MM.1S (cell line): Measurements from ENCODE around the gene FGFBP1.

Experiments
- DNase-seq: peaks from one replicate; pipeline ENCODE4 v3.0.0-alpha.2; 2015
- H2AFZ ChIP-seq: fragments of 300-600 bp; sonication (generic); 2 replicates; pipeline ENCODE4 v1.6.0; 2016; ENCODE audit warnings: antibody characterized with exemption, low read length
- H3F3A ChIP-seq: fragments of 300-600 bp; sonication (generic); 2 replicates; pipeline ENCODE4 v1.6.1; 2016; ENCODE audit warnings: mild to moderate bottlenecking, antibody characterized with exemption, low read length, moderate library complexity, mixed read lengths; ENCODE audit not compliant: insufficient read depth
- H3K27ac ChIP-seq: fragments of 300-600 bp; sonication (generic); 2 replicates; pipeline ENCODE4 v1.5.1; 2016; ENCODE audit warnings: mild to moderate bottlenecking, low read length
- H3K27me3 ChIP-seq: fragments of 300-600 bp; sonication (generic); replicated peaks from 2 replicates; pipeline ENCODE4 v1.6.0; 2016; ENCODE audit warnings: low read length; ENCODE audit not compliant: insufficient read depth
- H3K36me3 ChIP-seq: fragments of 300-600 bp; sonication (generic); replicated peaks from 2 replicates; pipeline ENCODE4 v1.6.1; 2016; ENCODE audit warnings: mild to moderate bottlenecking, low read length, mixed read lengths; ENCODE audit not compliant: insufficient read depth
- H3K4me1 ChIP-seq: fragments of 300-600 bp; sonication (generic); 2 replicates; pipeline ENCODE4 v1.6.1; 2016; ENCODE audit warnings: low read length, mixed read lengths
- H3K4me2 ChIP-seq: fragments of 300-600 bp; sonication (generic); 2 replicates; pipeline ENCODE4 v1.6.0; 2016; ENCODE audit warnings: low read depth, low read length
- H3K4me3 ChIP-seq: fragments of 300-600 bp; sonication (generic); 2 replicates; pipeline ENCODE4 v1.5.1; 2016; ENCODE audit warnings: low read length, mixed read lengths
- H3K79me2 ChIP-seq: fragments of 300-600 bp; sonication (generic); 2 replicates; pipeline ENCODE4 v1.6.1; 2016; ENCODE audit warnings: mixed run types, low read length, mixed read lengths
- H3K9ac ChIP-seq: fragments of 300-600 bp; sonication (generic); 2 replicates; pipeline ENCODE4 v1.6.1; 2016; ENCODE audit warnings: low read length, mixed read lengths
- H3K9me2 ChIP-seq: fragments of 300-600 bp; sonication (generic); replicated peaks from 2 replicates; pipeline ENCODE4 v1.6.1; 2016; ENCODE audit warnings: mild to moderate bottlenecking, low read length, mixed read lengths; ENCODE audit not compliant: insufficient read depth
- H3K9me3 ChIP-seq: fragments of 300-600 bp; sonication (generic); replicated peaks from 2 replicates; pipeline ENCODE4 v1.6.1; 2016; ENCODE audit warnings: mild to moderate bottlenecking, low read length, mixed read lengths; ENCODE audit not compliant: insufficient read depth
- H4K20me1 ChIP-seq: fragments of 300-600 bp; sonication (generic); 2 replicates; pipeline ENCODE4 v1.6.1; 2016; ENCODE audit warnings: mild to moderate bottlenecking, low read length, moderate library complexity, mixed read lengths; ENCODE audit not compliant: insufficient read depth
- CTCF ChIP-seq: fragments of 300-600 bp; sonication (generic); IDR thresholded peaks from 2 replicates; pipeline ENCODE4 v1.5.1; 2016; ENCODE audit warnings: antibody characterized with exemption, low read length, mixed read lengths
- EZH2 ChIP-seq: fragments of 300-600 bp; sonication (generic); optimal IDR thresholded peaks from 2 replicates; pipeline ENCODE3; 2017; ENCODE audit warnings: low read depth, mild to moderate bottlenecking, antibody characterized with exemption, low read length, mixed read lengths
- EZH2phosphoT487 ChIP-seq: fragments of 300-600 bp; sonication (generic); IDR thresholded peaks from 2 replicates; pipeline ENCODE4 v1.6.1; 2018; ENCODE audit warnings: antibody characterized with exemption, low read length

FGFBP1 gene

GRCh38 chr4:15901998-15902397 lies 36.5 kb downstream of the FGFBP1 start:
- TF ChIP-seq CTCF (no peak), EZH2phosphoT487 (no peak), EZH2 (no peak)
- Histone ChIP-seq H3K36me3 (no peaks in the 10 kb centered on the region), H3K9me2 (no peaks in the 10 kb centered on the region), H3K4me3 (no peak overlapping the region), H3K27ac (no peak overlapping the region), H3K9ac (no peak overlapping the region), H3K4me1 (no peaks in the 10 kb centered on the region), H4K20me1 (no peaks in the 10 kb centered on the region), H3K4me2 (no peak overlapping the region), H3K27me3 (no peaks in the 10 kb centered on the region), H3F3A (no peaks in the 10 kb centered on the region), H3K9me3 (no peaks in the 10 kb centered on the region), H2AFZ (no peak overlapping the region), H3K79me2 (no peaks in the 10 kb centered on the region)
- DNase-seq: no peak

- no peaks in the 10 kb centered on the region for H3K79me2 ChIP-seq
- no peaks in the 10 kb centered on the region for H3K36me3 ChIP-seq
- no peaks in the 10 kb centered on the region for H3K9me3 ChIP-seq
- no peak for TF ChIP-seq EZH2phosphoT487
- TF ChIP-seq CTCF: no peak
- TF ChIP-seq EZH2: no peak
- H3K4me3 ChIP-seq: no peak overlapping the region
- H2AFZ ChIP-seq: no peak overlapping the region
- H3K4me1 ChIP-seq: no peaks in the 10 kb centered on the region
- H3K9me2 ChIP-seq: no peaks in the 10 kb centered on the region
- H4K20me1 ChIP-seq: no peaks in the 10 kb centered on the region
- no peaks in the 10 kb centered on the region for H3K27me3 ChIP-seq
- no peaks in the 10 kb centered on the region for H3F3A ChIP-seq
- DNase-seq: no peak
- H3K27ac ChIP-seq: no peak overlapping the region
- H3K9ac ChIP-seq: no peak overlapping the region
- H3K4me2 ChIP-seq: no peak overlapping the region
Observed at GRCh38 chr4:15901007-15901406, 37.5 kb downstream of the FGFBP1 start.

- TF ChIP-seq CTCF (no peak), EZH2phosphoT487 (no peak), EZH2 (no peak)
- no peaks in the 10 kb centered on the region for H3K4me1 ChIP-seq
- H3K9ac ChIP-seq: no peak overlapping the region
- no peak overlapping the region for H3K4me2 ChIP-seq
- H3K27ac ChIP-seq: no peak overlapping the region
- no peak overlapping the region for H3K4me3 ChIP-seq
- H2AFZ ChIP-seq: no peak overlapping the region
- no peaks in the 10 kb centered on the region for H3K9me2 ChIP-seq
- no peaks in the 10 kb centered on the region for H3F3A ChIP-seq
- no peaks in the 10 kb centered on the region for H4K20me1 ChIP-seq
- DNase-seq: no peak
- no peaks in the 10 kb centered on the region for H3K27me3 ChIP-seq
- no peaks in the 10 kb centered on the region for H3K9me3 ChIP-seq
- no peaks in the 10 kb centered on the region for H3K79me2 ChIP-seq
- H3K36me3 ChIP-seq: no peaks in the 10 kb centered on the region
Observed at GRCh38 chr4:15899511-15899910, 39.0 kb downstream of the FGFBP1 start.
